ENCODE measurements around the gene TMEM88. TPM values are rescaled to one million over a fixed set of nuclear protein-coding genes. Genes with fewer than 3 reads are reported as not detected.
"Not testable (repeated sequence)": the region's sequence is repeated elsewhere in the genome, so short reads cannot be mapped to it uniquely, and the experiment has no call there.

The TMEM88 gene
- 0.43 and 1.3 TPM in 2 replicates for total RNA-seq

- peak within 1 kb of the TSS; percentile 82 for H3K4me3 ChIP-seq (ENCODE audit: low read depth, low read length)
- TF ChIP-seq, protein P1, sequence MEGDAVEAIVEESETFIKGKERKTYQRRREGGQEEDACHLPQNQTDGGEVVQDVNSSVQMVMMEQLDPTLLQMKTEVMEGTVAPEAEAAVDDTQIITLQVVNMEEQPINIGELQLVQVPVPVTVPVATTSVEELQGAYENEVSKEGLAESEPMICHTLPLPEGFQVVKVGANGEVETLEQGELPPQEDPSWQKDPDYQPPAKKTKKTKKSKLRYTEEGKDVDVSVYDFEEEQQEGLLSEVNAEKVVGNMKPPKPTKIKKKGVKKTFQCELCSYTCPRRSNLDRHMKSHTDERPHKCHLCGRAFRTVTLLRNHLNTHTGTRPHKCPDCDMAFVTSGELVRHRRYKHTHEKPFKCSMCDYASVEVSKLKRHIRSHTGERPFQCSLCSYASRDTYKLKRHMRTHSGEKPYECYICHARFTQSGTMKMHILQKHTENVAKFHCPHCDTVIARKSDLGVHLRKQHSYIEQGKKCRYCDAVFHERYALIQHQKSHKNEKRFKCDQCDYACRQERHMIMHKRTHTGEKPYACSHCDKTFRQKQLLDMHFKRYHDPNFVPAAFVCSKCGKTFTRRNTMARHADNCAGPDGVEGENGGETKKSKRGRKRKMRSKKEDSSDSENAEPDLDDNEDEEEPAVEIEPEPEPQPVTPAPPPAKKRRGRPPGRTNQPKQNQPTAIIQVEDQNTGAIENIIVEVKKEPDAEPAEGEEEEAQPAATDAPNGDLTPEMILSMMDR (IDR thresholded peaks at IDR 0.05; ENCODE audit: insufficient read depth, low read depth, low read length) = no peak
- DNase-seq (ENCODE audit: low read depth) = no peak
These were observed at the start of gene TMEM88 for GRCh38 chr17:7854851-7855659. Gene TMEM88 (plus strand): TSS chr17:7855066. CDS start chr17:7855075, 9 bp downstream.

GRCh38 chr17:7806587-7806986 lies 48.3 kb upstream of the TMEM88 start:
- TF ChIP-seq, protein P1 (IDR thresholded peaks at IDR 0.05; ENCODE audit: insufficient read depth, low read depth, low read length) = no peak
- H3K4me3 ChIP-seq (ENCODE audit: low read depth, low read length) = no peak overlapping the region
- DNase-seq (ENCODE audit: low read depth) = no peak

GRCh38 chr17:7807206-7807605 lies 47.7 kb upstream of the TMEM88 start:
- DNase-seq (ENCODE audit: low read depth) = no peak
- TF ChIP-seq, protein P1 (IDR thresholded peaks at IDR 0.05; ENCODE audit: insufficient read depth, low read depth, low read length) = no peak
- H3K4me3 ChIP-seq (ENCODE audit: low read depth, low read length) = no peak overlapping the region

GRCh38 chr17:7809086-7809790 lies 45.6 kb upstream of the TMEM88 start:
- DNase-seq (ENCODE audit: low read depth) = no peak
- TF ChIP-seq, protein P1 (IDR thresholded peaks at IDR 0.05; ENCODE audit: insufficient read depth, low read depth, low read length) = no peak
- no peak overlapping the region for H3K4me3 ChIP-seq (ENCODE audit: low read depth, low read length)

DNA sequence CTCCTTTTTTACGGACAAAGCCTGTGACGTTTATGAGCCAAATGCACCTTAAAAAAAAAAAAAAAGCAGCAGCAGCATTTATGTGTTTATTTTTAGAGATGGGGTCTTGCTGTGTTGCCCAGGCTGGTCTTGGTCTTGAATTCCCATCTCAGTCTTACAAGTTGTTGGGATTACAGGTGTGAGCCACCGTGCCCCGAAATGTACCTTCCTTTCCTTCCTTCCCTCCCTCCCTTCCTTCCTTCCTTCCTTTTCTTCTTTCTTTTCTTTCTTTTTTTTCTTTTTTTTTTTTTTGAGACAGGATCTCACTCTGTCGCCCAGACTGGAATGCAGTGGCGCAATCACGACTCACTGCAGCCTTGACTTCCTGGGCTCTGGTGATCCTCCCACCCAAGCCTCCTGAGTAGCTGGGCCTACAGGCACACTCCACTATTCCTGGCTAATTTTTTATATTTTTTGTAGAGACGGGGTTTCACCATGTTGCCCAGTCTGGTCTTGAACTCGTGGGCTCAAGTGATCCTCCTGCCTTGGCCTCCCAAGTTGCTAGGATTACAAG lies 45.0 kb upstream of the TMEM88 start:
- H3K4me3 ChIP-seq (ENCODE audit: low read depth, low read length) = not testable (repeated sequence)
- DNase-seq (ENCODE audit: low read depth) = peak; percentile 24

GRCh38 chr17:7811251-7811650 lies 43.6 kb upstream of the TMEM88 start:
- TF ChIP-seq, protein P1 (IDR thresholded peaks at IDR 0.05; ENCODE audit: insufficient read depth, low read depth, low read length) = no peak

DNA sequence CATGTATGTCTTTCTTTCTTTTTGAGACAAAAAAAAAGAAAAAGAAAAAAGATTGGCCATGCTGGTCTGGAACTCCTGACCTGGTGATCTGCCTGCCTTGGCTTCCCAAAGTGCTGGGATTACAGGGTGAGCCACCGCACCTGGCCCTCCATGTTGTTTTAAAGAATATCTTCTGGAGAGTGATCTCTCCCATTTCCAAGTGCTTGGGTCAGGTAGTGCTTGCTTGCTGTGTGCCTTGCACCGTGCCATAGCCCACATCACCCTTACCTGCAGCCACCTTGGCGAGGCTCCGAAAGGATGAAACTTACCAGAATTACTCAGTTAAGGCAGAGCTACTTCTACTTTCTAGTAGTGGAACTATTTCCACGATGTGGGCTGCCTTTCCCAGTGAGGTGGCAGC lies 39.9 kb upstream of the TMEM88 start:
- TF ChIP-seq, protein P1 (IDR thresholded peaks at IDR 0.05; ENCODE audit: insufficient read depth, low read depth, low read length) = no peak
- DNase-seq (ENCODE audit: low read depth) = no peak
- H3K4me3 ChIP-seq (ENCODE audit: low read depth, low read length) = no peak overlapping the region

More at GRCh38 chr17:7811251-7811650, 43.6 kb upstream of the TMEM88 start:
- no peak for DNase-seq (ENCODE audit: low read depth)
- H3K4me3 ChIP-seq (ENCODE audit: low read depth, low read length) = no peak overlapping the region
